Fibroblast of villous mesenchyme (primary cell): ENCODE results near the gene GRPEL1. TPM values are rescaled to one million over a fixed set of nuclear protein-coding genes. Genes with fewer than 3 reads are reported as not detected.

Experiments
- DNase-seq: peaks from one replicate; pipeline ENCODE4 v3.0.0-alpha.2; 2010; ENCODE audit warnings: low read depth
- H3K4me3 ChIP-seq: 2 replicates; pipeline ENCODE4 v1.5.1; 2011; ENCODE audit warnings: low read depth, mild to moderate bottlenecking, low read length
- total RNA-seq: library from RNA; depleted of rRNA; stranded (reverse); fragments of >200 nt; gene quantifications from 2 replicates; pipeline ENCODE4 v1.2.3, GENCODE V29; 2012
- TF ChIP-seq, protein P1 (sequence below): IDR thresholded peaks from 2 replicates; pipeline ENCODE4 v1.5.1; 2012; ENCODE audit warnings: low read depth, mild to moderate bottlenecking, low read length; ENCODE audit not compliant: insufficient read depth

The GRPEL1 gene
- total RNA-seq, 1 donor = 32.8 TPM

DNA sequence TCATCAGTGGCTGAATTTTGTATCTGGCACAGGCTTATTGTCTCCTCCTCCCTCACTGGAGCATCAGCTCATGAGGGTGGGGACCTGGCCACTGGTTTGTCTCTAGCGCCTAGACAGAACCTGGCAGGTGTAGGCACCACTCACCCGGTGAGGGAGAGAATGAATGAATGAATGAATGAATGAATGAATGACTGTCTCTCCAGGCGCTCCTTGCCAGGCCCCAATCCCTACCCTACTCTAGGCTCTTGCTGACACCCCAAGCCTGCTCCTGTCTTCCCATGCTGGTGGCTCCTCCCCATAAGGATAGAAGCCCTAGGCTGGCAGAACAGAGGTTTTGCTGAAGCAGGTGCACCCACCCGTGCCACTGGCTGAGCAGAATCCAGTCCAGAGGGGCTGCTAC lies 41.3 kb upstream of the GRPEL1 start:
- no peak overlapping the region for H3K4me3 ChIP-seq
- TF ChIP-seq, protein P1, sequence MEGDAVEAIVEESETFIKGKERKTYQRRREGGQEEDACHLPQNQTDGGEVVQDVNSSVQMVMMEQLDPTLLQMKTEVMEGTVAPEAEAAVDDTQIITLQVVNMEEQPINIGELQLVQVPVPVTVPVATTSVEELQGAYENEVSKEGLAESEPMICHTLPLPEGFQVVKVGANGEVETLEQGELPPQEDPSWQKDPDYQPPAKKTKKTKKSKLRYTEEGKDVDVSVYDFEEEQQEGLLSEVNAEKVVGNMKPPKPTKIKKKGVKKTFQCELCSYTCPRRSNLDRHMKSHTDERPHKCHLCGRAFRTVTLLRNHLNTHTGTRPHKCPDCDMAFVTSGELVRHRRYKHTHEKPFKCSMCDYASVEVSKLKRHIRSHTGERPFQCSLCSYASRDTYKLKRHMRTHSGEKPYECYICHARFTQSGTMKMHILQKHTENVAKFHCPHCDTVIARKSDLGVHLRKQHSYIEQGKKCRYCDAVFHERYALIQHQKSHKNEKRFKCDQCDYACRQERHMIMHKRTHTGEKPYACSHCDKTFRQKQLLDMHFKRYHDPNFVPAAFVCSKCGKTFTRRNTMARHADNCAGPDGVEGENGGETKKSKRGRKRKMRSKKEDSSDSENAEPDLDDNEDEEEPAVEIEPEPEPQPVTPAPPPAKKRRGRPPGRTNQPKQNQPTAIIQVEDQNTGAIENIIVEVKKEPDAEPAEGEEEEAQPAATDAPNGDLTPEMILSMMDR = no peak
- no peak for DNase-seq

DNA sequence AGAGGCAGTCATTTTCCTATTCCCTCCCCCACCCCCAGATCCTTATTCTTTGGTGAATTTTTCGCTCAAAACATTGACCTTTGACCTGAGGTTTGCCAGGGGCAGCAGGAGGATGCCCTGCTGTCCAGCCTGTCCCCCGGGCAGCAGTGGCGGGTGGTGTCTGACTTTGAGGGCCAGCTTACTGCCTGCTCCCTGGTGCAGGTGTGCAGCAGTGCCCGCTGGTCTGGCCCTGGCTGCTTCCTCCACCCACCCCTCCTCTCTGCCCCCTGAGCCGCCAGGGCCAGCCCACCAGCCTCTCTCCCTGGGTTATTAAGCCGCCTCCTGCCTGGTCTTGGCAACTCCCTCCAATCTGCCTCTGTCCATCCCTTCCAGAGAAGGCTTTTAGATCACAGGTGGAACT lies 40.8 kb upstream of the GRPEL1 start:
- no peak overlapping the region for H3K4me3 ChIP-seq
- no peak for DNase-seq
- TF ChIP-seq, protein P1 = no peak

DNA sequence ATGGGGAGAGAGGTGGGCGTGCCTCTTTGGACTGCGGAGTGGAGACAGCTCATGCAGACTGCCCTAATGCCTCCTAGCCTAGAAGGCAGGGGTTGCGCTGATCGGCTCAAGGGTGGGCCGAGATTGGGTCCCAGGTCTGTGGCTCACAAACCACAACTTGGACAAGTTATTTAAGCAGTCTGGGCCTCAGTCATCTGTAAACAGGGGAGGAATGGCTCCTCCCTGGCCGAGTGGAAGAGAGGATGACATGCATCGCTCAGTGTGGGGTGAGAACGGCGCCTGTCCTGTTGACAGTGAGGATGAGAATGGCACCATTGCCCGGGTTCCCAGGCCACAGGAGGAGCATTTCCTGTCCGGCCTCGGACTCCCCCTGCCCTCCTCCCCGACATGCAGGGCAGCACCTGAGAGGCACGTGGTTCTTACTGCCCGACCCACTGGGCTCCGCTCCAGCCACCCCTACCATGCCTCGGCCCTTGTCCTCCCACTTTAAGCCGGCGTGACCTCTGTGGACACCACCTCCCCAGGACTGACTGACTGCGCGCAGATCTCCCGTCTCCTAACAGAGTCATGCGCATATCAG lies 40.3 kb upstream of the GRPEL1 start:
- TF ChIP-seq, protein P1 = no peak
- H3K4me3 ChIP-seq = no peak overlapping the region
- DNase-seq = no peak

DNA sequence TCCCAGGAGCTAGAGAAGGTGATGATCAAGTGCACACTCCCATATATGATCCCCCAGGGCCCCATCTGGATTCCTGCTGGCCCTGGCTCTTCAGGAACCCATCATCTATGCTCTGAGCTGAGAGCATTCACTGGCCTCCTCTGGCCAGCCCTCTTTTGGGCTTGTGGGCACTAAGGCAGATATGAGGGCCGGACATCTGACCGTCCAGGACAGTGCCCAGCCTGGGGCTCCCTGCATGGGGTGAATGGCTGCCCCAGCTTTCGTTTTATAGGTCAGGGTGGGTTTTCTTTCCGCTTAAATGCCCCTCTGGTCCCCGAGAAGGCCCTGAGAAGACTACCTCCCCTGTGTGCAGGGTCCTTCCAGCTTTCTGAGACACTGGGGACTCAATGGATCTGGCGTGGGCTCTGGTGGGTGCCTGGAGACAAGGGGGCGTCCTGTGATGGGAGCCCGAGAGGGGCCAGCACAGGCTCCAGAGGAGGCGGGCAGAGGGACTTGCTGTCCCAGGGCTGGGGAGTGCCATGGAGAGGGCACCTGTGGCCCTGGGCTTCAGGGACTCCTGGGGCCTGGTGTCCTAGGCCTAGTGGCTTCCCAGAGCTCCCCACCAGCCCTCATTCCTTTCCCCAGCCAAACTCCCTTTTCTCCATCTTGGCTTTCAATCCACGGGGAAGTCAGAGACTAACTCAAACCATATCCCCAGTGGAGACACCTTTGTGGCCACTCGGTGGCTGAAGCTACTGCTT lies 39.5 kb upstream of the GRPEL1 start:
- DNase-seq = no peak
- TF ChIP-seq, protein P1 = no peak
- no peak overlapping the region for H3K4me3 ChIP-seq

DNA sequence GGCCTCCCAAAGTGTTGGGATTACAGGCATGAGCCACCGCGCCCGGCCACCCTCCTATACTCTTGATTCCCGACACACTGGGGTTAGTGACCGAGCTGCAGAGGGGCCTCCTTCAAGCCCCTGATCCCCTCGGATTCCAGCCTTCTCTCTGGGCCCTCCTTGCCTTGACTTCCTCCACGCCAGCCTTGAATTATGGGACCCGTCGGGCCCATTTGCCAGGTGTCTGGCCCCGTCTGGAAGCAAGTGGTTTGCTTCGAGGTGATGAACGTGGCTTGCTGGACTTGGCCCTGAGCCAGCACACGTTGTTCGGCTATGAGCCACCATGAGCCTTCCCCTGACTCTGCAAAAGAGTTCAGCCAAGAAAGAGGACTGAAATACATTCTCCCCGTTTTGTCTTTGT lies 37.4 kb upstream of the GRPEL1 start:
- no peak for DNase-seq
- TF ChIP-seq, protein P1 = no peak
- H3K4me3 ChIP-seq = no peak overlapping the region

DNA sequence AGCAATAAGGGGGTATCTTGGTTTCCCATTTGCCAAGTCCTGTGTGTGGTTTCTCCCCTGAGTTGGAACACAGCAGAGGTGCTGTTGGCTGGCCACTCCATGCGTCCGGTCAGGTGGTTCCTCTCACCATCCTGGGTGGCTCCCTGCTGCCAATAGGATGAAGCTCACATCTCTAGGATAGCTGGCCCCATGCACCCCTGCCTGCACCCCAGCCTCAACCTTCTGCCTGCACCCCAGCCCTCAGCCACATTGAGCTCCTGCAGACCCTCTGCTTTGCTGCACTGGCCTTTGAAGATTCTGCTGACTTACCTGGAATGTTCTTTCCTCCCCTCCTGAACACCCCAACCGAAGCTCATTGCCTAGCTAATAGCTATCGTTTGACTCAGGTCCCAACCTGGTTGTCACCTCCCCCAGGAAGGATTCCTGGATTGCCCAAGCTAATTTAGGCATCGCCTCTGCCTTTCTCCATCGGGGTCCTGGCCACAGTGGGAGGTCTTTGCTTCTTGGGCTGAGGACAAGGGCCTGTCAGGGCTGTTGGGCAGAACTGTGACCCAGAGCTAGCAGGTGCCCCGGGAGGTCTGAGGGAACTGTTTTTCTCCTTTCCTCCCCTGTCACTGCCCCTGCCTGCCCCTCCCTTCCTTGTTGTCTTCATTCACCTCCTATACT lies 36.6 kb upstream of the GRPEL1 start:
- DNase-seq = no peak
- TF ChIP-seq, protein P1 = no peak
- no peak overlapping the region for H3K4me3 ChIP-seq
